K562 (cell line): Measurements from ENCODE around the gene TCEA3. TPM values are rescaled to one million over a fixed set of nuclear protein-coding genes. Genes with fewer than 3 reads are reported as not detected.
A peak's percentile ranks its signal among the peaks of the same experiment; 100 is the strongest.

Experiments used
- ADNP ChIP-seq: fragments of 200-800 bp; sonication (Bioruptor generic); IDR thresholded peaks from 2 replicates; pipeline ENCODE4 v1.6.1; 2016; ENCODE audit warnings: missing genetic modification characterization, missing compliant biosample characterization
- CTBP1 ChIP-seq: fragments of 450-650 bp; IDR thresholded peaks from 2 replicates; pipeline ENCODE4 v1.6.1; 2016; ENCODE audit warnings: borderline replicate concordance
- HDAC2 ChIP-seq: fragments of 450-650 bp; IDR thresholded peaks from 2 replicates; pipeline ENCODE4 v1.6.1; 2016; ENCODE audit warnings: mild to moderate bottlenecking
- JUNB ChIP-seq: fragments of 450-650 bp; formaldehyde crosslinking; conservative IDR thresholded peaks from 2 replicates; pipeline ENCODE4 v1.4.0; 2020; ENCODE audit warnings: mild to moderate bottlenecking
- NBN ChIP-seq: fragments of 450-650 bp; IDR thresholded peaks from 2 replicates; pipeline ENCODE4 v1.6.1; 2016; ENCODE audit warnings: low read depth, mild to moderate bottlenecking
- NCOA6 ChIP-seq: fragments of 450-650 bp; IDR thresholded peaks from 2 replicates; pipeline ENCODE4 v1.6.1; 2017; ENCODE audit warnings: mild to moderate bottlenecking
- NCOR1 ChIP-seq: fragments of 450-650 bp; IDR thresholded peaks from 2 replicates; pipeline ENCODE4 v1.6.1; 2016; ENCODE audit warnings: mild to moderate bottlenecking, moderate library complexity
- PHB2 ChIP-seq: fragments of 450-650 bp; IDR thresholded peaks from 2 replicates; pipeline ENCODE4 v1.6.1; 2017; ENCODE audit warnings: low read depth
- RBM15 ChIP-seq: fragments of 200-400 bp; formaldehyde crosslinking; IDR thresholded peaks from 2 replicates; pipeline ENCODE4 v1.6.1; 2018; ENCODE audit warnings: mild to moderate bottlenecking, low read length, moderate library complexity; ENCODE audit not compliant: insufficient read depth
- SMAD1 ChIP-seq: fragments of 150-350 bp; IDR thresholded peaks from 2 replicates; pipeline ENCODE4 v1.6.1; 2014; ENCODE audit warnings: low read length, low read depth; ENCODE audit not compliant: partially characterized antibody
- SMARCA4 ChIP-seq: fragments of 450-650 bp; IDR thresholded peaks from 2 replicates; pipeline ENCODE4 v1.6.1; 2016
- SP1 ChIP-seq: sonication (generic); formaldehyde crosslinking; IDR thresholded peaks from 2 replicates; pipeline ENCODE4 v1.8.1; 2022; ENCODE audit warnings: mild to moderate bottlenecking, missing genetic modification reagents
- SPI1 ChIP-seq: IDR thresholded peaks from 2 replicates; pipeline ENCODE4 v1.6.1; 2011; ENCODE audit warnings: low read depth, low read length, control low read depth, borderline replicate concordance
- ZNF124 ChIP-seq: sonication (generic); formaldehyde crosslinking; IDR thresholded peaks from 2 replicates; pipeline ENCODE4 v1.8.1; 2022; ENCODE audit warnings: missing genetic modification reagents
- ZNF140 ChIP-seq: fragments of 250-450 bp; sonication (Bioruptor Pico); IDR thresholded peaks from 2 replicates; pipeline ENCODE4 v1.8.0; 2021; ENCODE audit warnings: moderate library complexity, mild to moderate bottlenecking, inconsistent platforms
- ZNF318 ChIP-seq, 2 experiments: fragments of 450-650 bp; IDR thresholded peaks; 2 replicates each; pipeline ENCODE4 v1.6.1; 2016; ENCODE audit warnings: mild to moderate bottlenecking in 2 of 2, borderline replicate concordance in 1 of 2, low read depth in 1 of 2, moderate library complexity in 1 of 2
- ZNF41 ChIP-seq: fragments of 250-450 bp; sonication (Bioruptor Pico); conservative IDR thresholded peaks from 2 replicates; pipeline ENCODE4 v1.4.0; 2020; ENCODE audit warnings: mild to moderate bottlenecking
- ZNF512 ChIP-seq: IDR thresholded peaks from 2 replicates; pipeline ENCODE4 v1.6.1; 2016; ENCODE audit warnings: missing genetic modification characterization, missing compliant biosample characterization
- polyA plus RNA-seq, 8 experiments: library from polyadenylated mRNA; depleted of rRNA in 4 of 8; stranded (reverse) in 5 of 8; unstranded in 3 of 8; fragments of >200 nt; fragmentation: Nextera tagmentation in 2 of 8; fragmentation: Illumina TruSeq in 1 of 8; extraction: Ambion mirVana in 2 of 8; extraction: Trizol in 1 of 8; gene quantifications; 2 replicates each; pipeline versions ENCODE4 v1.2.1 to v1.2.3, GENCODE V29; 2011 to 2014; ENCODE audit warnings: inconsistent platforms in 1 of 8, missing spikeins in 1 of 8
- total RNA-seq, 7 experiments: library from RNA; depleted of rRNA in 6 of 7; stranded (reverse); fragments of >200 nt in 6 of 7; fragmentation: Illumina TruSeq in 2 of 7; extraction: Trizol in 2 of 7; gene quantifications; 2 replicates each; pipeline versions ENCODE4 v1.2.1 to v1.2.3, GENCODE V29; 2011 to 2021; ENCODE audit warnings: low replicate concordance in 1 of 7
- TF ChIP-seq, protein P1 (sequence below), 2 experiments: fragments of 450-650 bp; conservative IDR thresholded peaks; 2 replicates each; pipeline ENCODE4 v1.6.1; 2017; ENCODE audit warnings: mild to moderate bottlenecking in 2 of 2, moderate library complexity in 2 of 2

Gene TCEA3
- total and polyA plus RNA-seq, 9 of the 15 experiments (the other 6 are each of a cell fraction or from before 2014, with no cell fraction given) = 0.03 to 0.55 (median 0.36) TPM

- TF ChIP-seq CTBP1 = no peak
- no peak for TF ChIP-seq ZNF512 (tag)
- no peak for TF ChIP-seq ZNF140 (CRISPR knock-in tag)
- TF ChIP-seq SP1 (CRISPR knock-in tag) = no peak
- TF ChIP-seq, protein P1, sequence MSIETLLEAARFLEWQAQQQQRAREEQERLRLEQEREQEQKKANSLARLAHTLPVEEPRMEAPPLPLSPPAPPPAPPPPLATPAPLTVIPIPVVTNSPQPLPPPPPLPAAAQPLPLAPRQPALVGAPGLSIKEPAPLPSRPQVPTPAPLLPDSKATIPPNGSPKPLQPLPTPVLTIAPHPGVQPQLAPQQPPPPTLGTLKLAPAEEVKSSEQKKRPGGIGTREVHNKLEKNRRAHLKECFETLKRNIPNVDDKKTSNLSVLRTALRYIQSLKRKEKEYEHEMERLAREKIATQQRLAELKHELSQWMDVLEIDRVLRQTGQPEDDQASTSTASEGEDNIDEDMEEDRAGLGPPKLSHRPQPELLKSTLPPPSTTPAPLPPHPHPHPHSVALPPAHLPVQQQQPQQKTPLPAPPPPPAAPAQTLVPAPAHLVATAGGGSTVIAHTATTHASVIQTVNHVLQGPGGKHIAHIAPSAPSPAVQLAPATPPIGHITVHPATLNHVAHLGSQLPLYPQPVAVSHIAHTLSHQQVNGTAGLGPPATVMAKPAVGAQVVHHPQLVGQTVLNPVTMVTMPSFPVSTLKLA (conservative IDR thresholded peaks at IDR 0.05) = no peak; a peak in 1 of 4 replicates
- no peak for TF ChIP-seq ADNP (tag)
- TF ChIP-seq ZNF41 = no peak
- peak; percentile 74 for TF ChIP-seq NCOR1
- no peak for TF ChIP-seq HDAC2
- TF ChIP-seq SMARCA4 = peak; percentile 52; the same call in 1 of the 2 replicates
- no peak for TF ChIP-seq SMAD1
- TF ChIP-seq JUNB (CRISPR knock-in tag) = no peak
- TF ChIP-seq PHB2 = no peak
- TF ChIP-seq ZNF124 = no peak
- TF ChIP-seq ZNF318 (IDR thresholded peaks at IDR 0.05; ENCODE audit: borderline replicate concordance in 1 of 2, low read depth in 1 of 2) = no peak
- no peak for TF ChIP-seq NCOA6
- no peak for TF ChIP-seq NBN
- TF ChIP-seq SPI1 = no peak
- TF ChIP-seq RBM15 = no peak
Observed at GRCh38 chr1:23341931-23342692, 82.4 kb downstream of the TCEA3 start (continued).
